ENCODE measurements around the gene NRXN3.

The NRXN3 gene

GRCh38 chr14:79306546-79306945 is 1136.4 kb downstream of the NRXN3 start:
- Histone ChIP-seq H3K36me3 (ENCODE audit: control insufficient read depth, insufficient read depth, low read length) (no peaks in the 10 kb centered on the region), H3K9me3 (ENCODE audit: control insufficient read depth, low read length) (no peaks in the 10 kb centered on the region), H3K4me3 (ENCODE audit: low read length) (no peak overlapping the region), H3K4me1 (ENCODE audit: control insufficient read depth, insufficient read depth, low read length) (no peaks in the 10 kb centered on the region), H3K27me3 (ENCODE audit: control insufficient read depth, insufficient read depth, low read length) (no peaks in the 10 kb centered on the region), H3K9ac (ENCODE audit: low read length) (no peak overlapping the region)

GRCh38 chr14:79318371-79318770 is 1148.2 kb downstream of the NRXN3 start:
- H3K4me3 ChIP-seq (ENCODE audit: low read length), result no peak overlapping the region
- no peaks in the 10 kb centered on the region for H3K9me3 ChIP-seq (ENCODE audit: control insufficient read depth, low read length)
- H3K36me3 ChIP-seq (ENCODE audit: control insufficient read depth, insufficient read depth, low read length), result no peaks in the 10 kb centered on the region
- H3K9ac ChIP-seq (ENCODE audit: low read length), result no peak overlapping the region
- H3K27me3 ChIP-seq (ENCODE audit: control insufficient read depth, insufficient read depth, low read length), result no peaks in the 10 kb centered on the region
- no peaks in the 10 kb centered on the region for H3K4me1 ChIP-seq (ENCODE audit: control insufficient read depth, insufficient read depth, low read length)

GRCh38 chr14:79320561-79320960 is 1150.4 kb downstream of the NRXN3 start:
- Histone ChIP-seq H3K36me3 (ENCODE audit: control insufficient read depth, insufficient read depth, low read length) (no peaks in the 10 kb centered on the region), H3K9me3 (ENCODE audit: control insufficient read depth, low read length) (no peaks in the 10 kb centered on the region), H3K4me1 (ENCODE audit: control insufficient read depth, insufficient read depth, low read length) (no peaks in the 10 kb centered on the region), H3K9ac (ENCODE audit: low read length) (no peak overlapping the region), H3K4me3 (ENCODE audit: low read length) (no peak overlapping the region), H3K27me3 (ENCODE audit: control insufficient read depth, insufficient read depth, low read length) (no peaks in the 10 kb centered on the region)

- Histone ChIP-seq H3K9ac (ENCODE audit: low read length) (no peak overlapping the region), H3K9me3 (ENCODE audit: control insufficient read depth, low read length) (no peaks in the 10 kb centered on the region), H3K36me3 (ENCODE audit: control insufficient read depth, insufficient read depth, low read length) (no peaks in the 10 kb centered on the region), H3K4me3 (ENCODE audit: low read length) (no peak overlapping the region), H3K27me3 (ENCODE audit: control insufficient read depth, insufficient read depth, low read length) (no peaks in the 10 kb centered on the region), H3K4me1 (ENCODE audit: control insufficient read depth, insufficient read depth, low read length) (no peaks in the 10 kb centered on the region)
Measured at GRCh38 chr14:79321070-79321469, 1150.9 kb downstream of the NRXN3 start.

- no peaks in the 10 kb centered on the region for H3K36me3 ChIP-seq (ENCODE audit: control insufficient read depth, insufficient read depth, low read length)
- H3K4me3 ChIP-seq (ENCODE audit: low read length), result no peak overlapping the region
- H3K9me3 ChIP-seq (ENCODE audit: control insufficient read depth, low read length), result no peaks in the 10 kb centered on the region
- H3K4me1 ChIP-seq (ENCODE audit: control insufficient read depth, insufficient read depth, low read length), result no peaks in the 10 kb centered on the region
- H3K9ac ChIP-seq (ENCODE audit: low read length), result no peak overlapping the region
- no peaks in the 10 kb centered on the region for H3K27me3 ChIP-seq (ENCODE audit: control insufficient read depth, insufficient read depth, low read length)
Measured at GRCh38 chr14:79325071-79325470, 1154.9 kb downstream of the NRXN3 start.

- Histone ChIP-seq H3K27me3 (ENCODE audit: control insufficient read depth, insufficient read depth, low read length) (no peaks in the 10 kb centered on the region), H3K9me3 (ENCODE audit: control insufficient read depth, low read length) (no peaks in the 10 kb centered on the region)
Measured at GRCh38 chr14:79325557-79325956, 1155.4 kb downstream of the NRXN3 start.

GRCh38 chr14:79328863-79329262 is 1158.7 kb downstream of the NRXN3 start:
- Histone ChIP-seq H3K9me3 (ENCODE audit: control insufficient read depth, low read length) (no peaks in the 10 kb centered on the region), H3K4me1 (ENCODE audit: control insufficient read depth, insufficient read depth, low read length) (no peaks in the 10 kb centered on the region), H3K4me3 (ENCODE audit: low read length) (no peak overlapping the region), H3K36me3 (ENCODE audit: control insufficient read depth, insufficient read depth, low read length) (no peaks in the 10 kb centered on the region), H3K9ac (ENCODE audit: low read length) (no peak overlapping the region), H3K27me3 (ENCODE audit: control insufficient read depth, insufficient read depth, low read length) (no peaks in the 10 kb centered on the region)

More at GRCh38 chr14:79325557-79325956, 1155.4 kb downstream of the NRXN3 start:
- H3K36me3 ChIP-seq (ENCODE audit: control insufficient read depth, insufficient read depth, low read length), result no peaks in the 10 kb centered on the region
- H3K9ac ChIP-seq (ENCODE audit: low read length), result no peak overlapping the region
- H3K4me1 ChIP-seq (ENCODE audit: control insufficient read depth, insufficient read depth, low read length), result no peaks in the 10 kb centered on the region
- H3K4me3 ChIP-seq (ENCODE audit: low read length), result no peak overlapping the region

GRCh38 chr14:79331830-79332229 is 1161.7 kb downstream of the NRXN3 start:
- H3K9me3 ChIP-seq (ENCODE audit: control insufficient read depth, low read length), result no peaks in the 10 kb centered on the region
- H3K27me3 ChIP-seq (ENCODE audit: control insufficient read depth, insufficient read depth, low read length), result no peaks in the 10 kb centered on the region
- H3K9ac ChIP-seq (ENCODE audit: low read length), result no peak overlapping the region
- no peaks in the 10 kb centered on the region for H3K4me1 ChIP-seq (ENCODE audit: control insufficient read depth, insufficient read depth, low read length)
- no peak overlapping the region for H3K4me3 ChIP-seq (ENCODE audit: low read length)
- no peaks in the 10 kb centered on the region for H3K36me3 ChIP-seq (ENCODE audit: control insufficient read depth, insufficient read depth, low read length)

GRCh38 chr14:79332504-79333197 is 1162.5 kb downstream of the NRXN3 start:
- Histone ChIP-seq H3K9me3 (ENCODE audit: control insufficient read depth, low read length) (no peaks in the 10 kb centered on the region), H3K36me3 (ENCODE audit: control insufficient read depth, insufficient read depth, low read length) (no peaks in the 10 kb centered on the region), H3K9ac (ENCODE audit: low read length) (no peak overlapping the region), H3K4me1 (ENCODE audit: control insufficient read depth, insufficient read depth, low read length) (no peaks in the 10 kb centered on the region), H3K4me3 (ENCODE audit: low read length) (no peak overlapping the region), H3K27me3 (ENCODE audit: control insufficient read depth, insufficient read depth, low read length) (no peaks in the 10 kb centered on the region)

- Histone ChIP-seq H3K4me3 (ENCODE audit: low read length) (no peak overlapping the region), H3K4me1 (ENCODE audit: control insufficient read depth, insufficient read depth, low read length) (no peaks in the 10 kb centered on the region), H3K9me3 (ENCODE audit: control insufficient read depth, low read length) (no peaks in the 10 kb centered on the region), H3K9ac (ENCODE audit: low read length) (no peak overlapping the region), H3K36me3 (ENCODE audit: control insufficient read depth, insufficient read depth, low read length) (no peaks in the 10 kb centered on the region), H3K27me3 (ENCODE audit: control insufficient read depth, insufficient read depth, low read length) (no peaks in the 10 kb centered on the region)
Measured at GRCh38 chr14:79333198-79333546, 1163.0 kb downstream of the NRXN3 start.

- H3K9ac ChIP-seq (ENCODE audit: low read length), result no peak overlapping the region
- H3K4me1 ChIP-seq (ENCODE audit: control insufficient read depth, insufficient read depth, low read length), result no peaks in the 10 kb centered on the region
- H3K27me3 ChIP-seq (ENCODE audit: control insufficient read depth, insufficient read depth, low read length), result no peaks in the 10 kb centered on the region
- H3K4me3 ChIP-seq (ENCODE audit: low read length), result no peak overlapping the region
- no peaks in the 10 kb centered on the region for H3K9me3 ChIP-seq (ENCODE audit: control insufficient read depth, low read length)
- H3K36me3 ChIP-seq (ENCODE audit: control insufficient read depth, insufficient read depth, low read length), result no peaks in the 10 kb centered on the region
Measured at GRCh38 chr14:79334272-79334671, 1164.1 kb downstream of the NRXN3 start.

- Histone ChIP-seq H3K4me3 (ENCODE audit: low read length) (no peak overlapping the region), H3K9me3 (ENCODE audit: control insufficient read depth, low read length) (no peaks in the 10 kb centered on the region), H3K4me1 (ENCODE audit: control insufficient read depth, insufficient read depth, low read length) (no peaks in the 10 kb centered on the region), H3K27me3 (ENCODE audit: control insufficient read depth, insufficient read depth, low read length) (no peaks in the 10 kb centered on the region), H3K9ac (ENCODE audit: low read length) (no peak overlapping the region), H3K36me3 (ENCODE audit: control insufficient read depth, insufficient read depth, low read length) (no peaks in the 10 kb centered on the region)
Measured at GRCh38 chr14:79337761-79338160, 1167.6 kb downstream of the NRXN3 start.

- Histone ChIP-seq H3K9me3 (ENCODE audit: control insufficient read depth, low read length) (no peaks in the 10 kb centered on the region), H3K4me1 (ENCODE audit: control insufficient read depth, insufficient read depth, low read length) (no peaks in the 10 kb centered on the region), H3K9ac (ENCODE audit: low read length) (no peak overlapping the region), H3K4me3 (ENCODE audit: low read length) (no peak overlapping the region), H3K27me3 (ENCODE audit: control insufficient read depth, insufficient read depth, low read length) (no peaks in the 10 kb centered on the region), H3K36me3 (ENCODE audit: control insufficient read depth, insufficient read depth, low read length) (no peaks in the 10 kb centered on the region)
Measured at GRCh38 chr14:79342942-79343341, 1172.8 kb downstream of the NRXN3 start.

Measured in mucosa of stomach (tissue), 1 donor.